ENCODE results near the gene PRR22.

DNA sequence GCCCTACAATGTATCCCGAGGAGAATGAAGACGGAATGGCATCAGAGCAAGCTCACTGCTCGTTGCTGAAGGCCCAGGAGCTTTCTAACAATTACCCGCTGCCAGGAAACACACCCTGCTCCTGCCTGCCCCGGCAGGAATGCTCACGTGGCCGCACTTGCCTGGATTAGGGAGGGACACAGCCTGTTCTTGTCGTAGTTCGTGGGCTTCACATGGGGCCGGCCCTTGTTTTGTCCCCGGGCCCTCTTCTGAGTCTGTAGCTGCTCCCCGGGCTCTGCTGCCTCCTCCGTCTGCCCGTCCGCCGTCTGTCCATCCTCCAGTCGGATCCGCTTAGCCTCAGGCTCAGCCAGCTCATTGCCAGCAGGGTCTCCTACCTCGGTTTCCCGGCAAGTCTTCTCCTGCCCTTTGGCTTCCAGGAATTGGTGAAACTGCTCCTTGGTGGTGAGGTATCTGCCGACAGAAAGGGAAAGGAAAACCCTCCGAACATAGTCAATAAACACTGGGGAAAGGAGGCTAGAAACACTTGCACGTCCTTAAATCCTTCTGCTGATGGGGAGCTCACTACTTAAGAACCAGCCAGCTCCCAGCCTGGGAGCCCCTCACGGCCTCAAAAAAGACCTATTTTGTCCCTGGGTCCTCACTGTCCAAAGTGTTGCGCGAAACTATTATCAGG, 5.5 kb upstream of the PRR22 start:
- TF ChIP-seq, protein P1, sequence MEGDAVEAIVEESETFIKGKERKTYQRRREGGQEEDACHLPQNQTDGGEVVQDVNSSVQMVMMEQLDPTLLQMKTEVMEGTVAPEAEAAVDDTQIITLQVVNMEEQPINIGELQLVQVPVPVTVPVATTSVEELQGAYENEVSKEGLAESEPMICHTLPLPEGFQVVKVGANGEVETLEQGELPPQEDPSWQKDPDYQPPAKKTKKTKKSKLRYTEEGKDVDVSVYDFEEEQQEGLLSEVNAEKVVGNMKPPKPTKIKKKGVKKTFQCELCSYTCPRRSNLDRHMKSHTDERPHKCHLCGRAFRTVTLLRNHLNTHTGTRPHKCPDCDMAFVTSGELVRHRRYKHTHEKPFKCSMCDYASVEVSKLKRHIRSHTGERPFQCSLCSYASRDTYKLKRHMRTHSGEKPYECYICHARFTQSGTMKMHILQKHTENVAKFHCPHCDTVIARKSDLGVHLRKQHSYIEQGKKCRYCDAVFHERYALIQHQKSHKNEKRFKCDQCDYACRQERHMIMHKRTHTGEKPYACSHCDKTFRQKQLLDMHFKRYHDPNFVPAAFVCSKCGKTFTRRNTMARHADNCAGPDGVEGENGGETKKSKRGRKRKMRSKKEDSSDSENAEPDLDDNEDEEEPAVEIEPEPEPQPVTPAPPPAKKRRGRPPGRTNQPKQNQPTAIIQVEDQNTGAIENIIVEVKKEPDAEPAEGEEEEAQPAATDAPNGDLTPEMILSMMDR (IDR thresholded peaks at IDR 0.05): no peak
- TF ChIP-seq POLR2A (IDR thresholded peaks at IDR 0.05; ENCODE audit: low read depth) (no peak), EP300 (IDR thresholded peaks at IDR 0.05) (no peak)

Data from esophagus muscularis mucosa (tissue), 4 donors.